ENCODE measurements around the gene ADGRG3. TPM values are rescaled to one million over a fixed set of nuclear protein-coding genes. Genes with fewer than 3 reads are reported as not detected.

Gene ADGRG3
- total RNA-seq, 1 donor from 2014 or later: 0.16 TPM

- no peak for DNase-seq
Measured at GRCh38 chr16:57681950-57682728, 14.0 kb downstream of the ADGRG3 start.

- no peak for DNase-seq
Measured at GRCh38 chr16:57682809-57683635, 14.9 kb downstream of the ADGRG3 start.

DNA sequence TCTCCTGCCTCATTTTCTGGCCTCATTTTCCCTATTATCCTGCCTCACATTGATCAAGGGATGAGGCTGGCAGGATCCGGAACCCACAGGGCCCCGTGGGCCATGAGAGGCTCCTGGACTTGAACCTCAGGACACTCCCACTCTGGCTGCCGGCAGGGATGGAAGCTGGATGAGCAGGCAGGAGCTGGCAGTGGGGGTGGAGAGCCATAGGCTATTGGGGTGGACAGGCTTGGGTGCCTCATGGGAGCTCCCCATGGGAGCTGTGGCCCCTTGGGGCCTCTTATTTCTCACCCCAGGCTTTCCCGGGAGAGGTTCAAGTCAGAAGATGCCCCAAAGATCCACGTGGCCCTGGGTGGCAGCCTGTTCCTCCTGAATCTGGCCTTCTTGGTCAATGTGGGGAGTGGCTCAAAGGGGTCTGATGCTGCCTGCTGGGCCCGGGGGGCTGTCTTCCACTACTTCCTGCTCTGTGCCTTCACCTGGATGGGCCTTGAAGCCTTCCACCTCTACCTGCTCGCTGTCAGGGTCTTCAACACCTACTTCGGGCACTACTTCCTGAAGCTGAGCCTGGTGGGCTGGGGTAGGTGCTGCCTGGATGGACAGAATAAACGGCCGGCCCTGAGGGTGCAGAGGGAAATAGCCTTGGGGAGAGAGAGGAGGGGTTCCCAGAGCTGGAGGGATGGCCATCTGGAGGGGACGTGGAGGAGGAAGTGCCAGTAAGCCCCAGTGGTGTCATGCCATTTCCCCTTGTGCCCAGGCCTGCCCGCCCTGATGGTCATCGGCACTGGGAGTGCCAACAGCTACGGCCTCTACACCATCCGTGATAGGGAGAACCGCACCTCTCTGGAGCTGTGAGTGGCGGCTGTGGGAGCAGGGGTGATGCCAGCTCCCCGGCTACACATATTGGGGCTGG, 15.8 kb downstream of the ADGRG3 start:
- DNase-seq: no peak

- no peak for DNase-seq
Measured at GRCh38 chr16:57684626-57685358, 16.7 kb downstream of the ADGRG3 start.

- DNase-seq: no peak
Measured at GRCh38 chr16:57685633-57686032, 17.5 kb downstream of the ADGRG3 start.

- no peak for DNase-seq
Measured at GRCh38 chr16:57686577-57686976, 18.5 kb downstream of the ADGRG3 start.

DNA sequence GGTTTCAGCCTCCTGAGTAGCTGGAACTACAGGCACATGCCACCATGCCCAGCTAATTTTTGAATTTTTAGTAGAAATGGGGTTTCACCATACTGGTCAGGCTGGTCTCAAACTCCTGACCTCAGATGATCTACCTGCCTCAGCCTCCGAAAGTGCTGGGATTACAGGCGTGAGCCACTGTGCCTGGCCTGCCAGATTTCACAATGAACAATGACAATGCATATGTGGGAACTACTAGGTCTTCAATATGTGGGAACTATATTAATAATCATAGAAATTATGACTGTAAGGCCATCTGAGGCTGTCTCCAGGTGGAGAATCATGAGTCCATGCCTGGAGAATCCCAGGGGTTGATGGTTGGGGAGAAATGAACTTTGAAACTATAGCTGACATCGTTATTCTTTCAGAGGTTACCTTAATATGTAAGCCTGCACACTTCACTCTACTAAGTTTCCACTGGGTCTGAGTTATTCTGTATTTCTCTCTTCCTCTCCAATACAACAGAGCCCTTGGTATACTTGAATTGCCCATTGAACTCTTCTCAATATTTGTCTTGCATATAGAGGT, 19.3 kb downstream of the ADGRG3 start:
- no peak for DNase-seq

DNA sequence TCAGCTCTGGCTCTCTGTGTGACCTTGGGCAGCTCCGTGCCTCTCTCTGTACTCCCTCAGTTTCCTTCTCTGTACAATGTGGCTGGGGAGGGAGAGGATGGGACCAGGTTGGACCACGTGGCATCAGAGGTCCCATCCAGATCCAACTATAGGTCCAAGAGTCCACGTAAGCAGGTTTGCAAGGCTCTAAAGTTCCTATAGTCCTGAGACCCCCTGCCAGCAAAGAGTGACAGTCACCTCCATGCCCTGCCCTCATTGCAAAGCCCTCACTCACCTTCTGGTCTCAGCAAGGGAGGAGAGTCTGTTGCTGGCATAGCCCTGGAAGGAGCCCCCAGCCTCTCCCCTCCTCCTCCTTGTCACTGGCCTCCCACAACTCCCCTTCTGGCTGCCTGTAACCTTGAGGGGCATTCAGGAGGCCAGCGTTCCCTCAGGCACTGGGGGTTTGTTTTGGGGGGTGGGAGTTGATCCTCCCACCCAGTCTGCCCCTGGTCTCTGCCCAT, 20.4 kb downstream of the ADGRG3 start:
- no peak for DNase-seq

DNA sequence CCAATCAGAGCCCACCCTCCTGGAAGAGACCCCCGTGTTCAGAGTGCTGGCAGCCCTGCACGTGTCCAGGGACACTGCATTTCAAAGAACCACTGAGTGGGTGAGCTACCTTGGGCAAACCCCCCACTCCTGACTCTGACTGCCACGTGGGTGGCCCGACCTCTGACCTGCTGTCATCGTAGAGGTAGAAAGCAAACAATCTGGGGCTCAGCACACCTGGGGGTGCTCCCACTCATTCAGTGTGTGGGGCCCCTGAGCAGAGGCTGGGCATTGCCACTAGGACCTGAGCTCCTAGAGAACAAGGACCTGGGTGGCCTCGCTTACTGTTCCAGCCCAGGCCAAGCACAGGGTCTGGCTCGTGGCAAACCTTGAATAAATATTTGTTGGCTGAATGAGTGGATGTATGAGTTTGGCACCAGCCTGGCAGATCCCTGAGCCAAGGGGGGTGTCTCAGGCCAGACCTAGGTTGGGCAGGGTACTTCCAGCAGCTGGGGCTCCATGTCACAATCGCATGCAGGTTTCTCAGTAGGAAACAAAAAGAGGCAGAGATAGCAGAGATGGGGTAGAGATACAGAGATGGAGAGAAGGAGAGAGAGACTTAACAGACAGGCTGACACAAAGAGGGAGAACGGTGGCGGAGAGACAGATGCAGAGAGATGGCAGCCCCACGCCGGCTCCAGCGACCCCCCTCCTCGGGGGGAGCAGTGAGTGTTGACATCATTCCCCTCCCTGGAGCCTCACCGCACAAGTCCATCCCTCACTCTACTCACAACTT, 21.1 kb downstream of the ADGRG3 start:
- no peak for DNase-seq

- DNase-seq: no peak
Measured at GRCh38 chr16:57689762-57690558, 21.9 kb downstream of the ADGRG3 start.

DNA sequence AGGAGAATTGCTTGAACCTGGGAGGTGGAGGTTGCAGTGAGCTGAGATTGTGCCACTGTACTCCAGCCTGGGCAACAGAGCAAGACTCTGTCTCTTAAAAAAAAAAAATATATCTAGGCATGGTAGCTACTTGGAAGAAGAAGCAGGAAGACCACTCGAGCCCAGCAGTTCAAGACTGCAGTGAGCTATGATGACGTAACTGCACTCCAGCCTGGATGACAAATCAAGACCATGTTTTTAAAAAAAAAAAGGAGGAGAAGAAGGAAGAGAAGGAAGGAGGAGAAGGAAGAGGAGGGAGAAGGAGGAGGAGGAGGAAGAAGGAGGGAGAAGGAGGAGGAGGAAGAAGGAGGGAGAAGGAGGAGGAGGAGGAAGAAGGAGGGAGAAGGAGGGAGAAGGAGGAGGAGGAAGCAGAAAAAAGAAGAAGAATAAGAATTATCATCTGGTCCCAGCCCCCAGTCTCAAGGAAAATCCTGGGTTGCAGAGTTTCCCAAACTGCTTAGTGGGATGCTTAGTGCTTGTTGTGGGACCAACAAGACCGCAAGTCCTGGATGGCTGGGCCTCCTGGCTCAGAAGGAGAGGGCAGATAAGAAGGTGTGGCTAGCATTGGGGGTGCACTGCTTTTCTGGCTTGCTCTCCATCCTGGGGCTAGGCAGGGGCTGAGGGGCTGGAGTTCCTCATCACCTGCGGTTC, 22.8 kb downstream of the ADGRG3 start:
- no peak for DNase-seq

DNA sequence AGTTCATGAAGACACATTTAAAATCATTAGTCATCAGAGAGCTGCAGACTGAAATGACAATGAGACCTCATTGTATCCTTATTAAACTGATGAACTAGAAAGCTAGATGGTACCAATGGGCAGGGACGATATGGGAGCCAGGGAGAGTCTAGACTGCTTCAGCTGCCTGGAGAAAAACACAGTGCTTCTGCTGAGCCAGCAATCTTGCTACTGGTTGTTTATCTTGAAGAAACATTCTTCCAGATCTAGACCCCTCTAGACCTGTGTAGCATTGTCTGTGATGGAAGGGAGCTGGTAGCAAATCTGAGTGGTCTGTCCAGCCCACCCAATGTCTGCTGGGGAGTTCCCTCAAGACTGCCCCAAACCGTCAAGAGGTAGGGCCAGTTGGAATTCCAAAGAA, 24.5 kb downstream of the ADGRG3 start:
- DNase-seq: no peak

GRCh38 chr16:57693550-57693949, 25.4 kb downstream of the ADGRG3 start:
- no peak for DNase-seq

GRCh38 chr16:57694231-57694724, 26.2 kb downstream of the ADGRG3 start:
- DNase-seq: no peak

- DNase-seq: peak; percentile 32
Measured at GRCh38 chr16:57694725-57695679, 26.9 kb downstream of the ADGRG3 start, which contains the start of gene DRC7. TSS of gene DRC7 (plus strand) at chr16:57694806. CDS start at chr16:57697950, 3,144 bp downstream.

DNA sequence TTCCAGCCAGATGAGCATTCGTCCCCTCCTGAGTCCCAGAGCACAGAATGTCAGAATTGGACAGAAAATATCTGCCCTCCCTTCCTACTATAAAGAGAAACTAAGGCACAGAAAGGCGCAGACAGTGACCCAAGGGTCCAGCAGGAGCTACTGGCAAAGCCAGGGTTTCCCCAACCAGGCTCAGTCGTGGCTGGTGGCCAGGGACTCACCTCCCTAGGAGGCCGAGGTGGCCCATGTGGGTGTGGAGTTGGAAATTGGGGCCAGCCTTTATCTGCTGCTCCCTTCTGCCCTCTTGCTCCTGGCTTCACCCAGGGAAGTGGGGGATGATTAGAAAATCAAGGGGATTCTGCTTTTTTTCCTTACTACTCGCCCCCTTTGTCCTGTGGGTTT, 27.6 kb downstream of the ADGRG3 start:
- DNase-seq: no peak

DNA sequence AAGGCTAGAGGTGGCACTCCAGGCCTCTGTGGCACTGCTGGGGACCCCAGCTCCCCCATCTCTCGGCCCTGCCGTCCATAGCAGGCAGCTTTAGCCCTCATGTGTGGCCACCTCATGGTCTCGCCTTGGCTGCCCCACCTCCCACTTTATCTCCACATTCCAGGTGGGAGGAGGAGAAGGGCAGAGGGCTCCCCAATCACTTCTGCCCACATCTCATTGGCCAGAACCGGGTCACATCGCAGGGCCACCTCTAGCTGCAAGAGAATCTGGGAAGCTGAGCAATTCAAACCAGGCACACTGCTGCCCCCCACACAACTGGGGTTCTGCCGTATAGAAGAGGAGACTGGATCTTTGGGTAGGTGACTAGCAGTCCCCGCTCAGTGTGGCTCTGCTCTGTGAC, 28.1 kb downstream of the ADGRG3 start:
- no peak for DNase-seq

All from occipital lobe (tissue), 2 donors.